ENCODE results near the gene HECA.
"Not testable (repeated sequence)": the region's sequence is repeated elsewhere in the genome, so short reads cannot be mapped to it uniquely, and the experiment has no call there.

Gene HECA

GRCh38 chr6:139135578-139136545 is 982 bp downstream of the HECA start:
- DNase-seq (ENCODE audit: low read depth in 2 of 2) = no peak

GRCh38 chr6:139137706-139138105 is 2.8 kb downstream of the HECA start:
- DNase-seq (ENCODE audit: low read depth in 2 of 2) = peak in 1 of 2 experiments; percentile 65

GRCh38 chr6:139140854-139141253 is 6.0 kb downstream of the HECA start:
- DNase-seq (ENCODE audit: low read depth in 2 of 2) = not testable (repeated sequence)

GRCh38 chr6:139142262-139142661 is 7.4 kb downstream of the HECA start:
- no peak for DNase-seq (ENCODE audit: low read depth in 2 of 2)

- DNase-seq (ENCODE audit: low read depth in 2 of 2) = no peak
These were observed 8.2 kb downstream of the HECA start for GRCh38 chr6:139143111-139143510.

- DNase-seq (ENCODE audit: low read depth in 2 of 2) = no peak
These were observed 9.7 kb downstream of the HECA start for GRCh38 chr6:139144490-139145085.

- no peak for DNase-seq (ENCODE audit: low read depth in 2 of 2)
These were observed 10.8 kb downstream of the HECA start for GRCh38 chr6:139145661-139146060.

GRCh38 chr6:139146317-139146726 is 11.4 kb downstream of the HECA start:
- no peak for DNase-seq (ENCODE audit: low read depth in 2 of 2)

GRCh38 chr6:139147628-139148027 is 12.7 kb downstream of the HECA start:
- no peak for DNase-seq (ENCODE audit: low read depth in 2 of 2)

- DNase-seq (ENCODE audit: low read depth in 2 of 2) = no peak
These were observed 13.8 kb downstream of the HECA start for GRCh38 chr6:139148557-139149235.

GRCh38 chr6:139149383-139149782 is 14.5 kb downstream of the HECA start:
- DNase-seq (ENCODE audit: low read depth in 2 of 2) = no peak

GRCh38 chr6:139150920-139151319 is 16.0 kb downstream of the HECA start:
- no peak for DNase-seq (ENCODE audit: low read depth in 2 of 2)

- no peak for DNase-seq (ENCODE audit: low read depth in 2 of 2)
These were observed 16.7 kb downstream of the HECA start for GRCh38 chr6:139151425-139152087.

- DNase-seq (ENCODE audit: low read depth in 2 of 2) = no peak
These were observed 17.4 kb downstream of the HECA start for GRCh38 chr6:139152088-139152891.

- no peak for DNase-seq (ENCODE audit: low read depth in 2 of 2)
These were observed 18.0 kb downstream of the HECA start for GRCh38 chr6:139152892-139153271.

- DNase-seq (ENCODE audit: low read depth in 2 of 2) = peak in 1 of 2 experiments; percentile 49
These were observed 19.0 kb downstream of the HECA start for GRCh38 chr6:139153855-139154254.

GRCh38 chr6:139154881-139155547 is 20.1 kb downstream of the HECA start:
- DNase-seq (ENCODE audit: low read depth in 2 of 2) = no peak

GRCh38 chr6:139156102-139156501 is 21.2 kb downstream of the HECA start:
- DNase-seq (ENCODE audit: low read depth in 2 of 2) = no peak

- DNase-seq (ENCODE audit: low read depth in 2 of 2) = peak; percentile 51 to 58
These were observed 21.7 kb downstream of the HECA start for GRCh38 chr6:139156551-139156950.

- DNase-seq (ENCODE audit: low read depth in 2 of 2) = not testable (repeated sequence)
These were observed 22.2 kb downstream of the HECA start for GRCh38 chr6:139157086-139157485.

- no peak for DNase-seq (ENCODE audit: low read depth in 2 of 2)
These were observed 24.1 kb downstream of the HECA start for GRCh38 chr6:139159016-139159415.
